Fibroblast of villous mesenchyme (primary cell): ENCODE measurements around the gene SLC16A1. TPM values are rescaled to one million over a fixed set of nuclear protein-coding genes. Genes with fewer than 3 reads are reported as not detected.
"Not testable (repeated sequence)": the region's sequence is repeated elsewhere in the genome, so short reads cannot be mapped to it uniquely, and the experiment has no call there.

ENCODE experiments used
- DNase-seq: peaks from one replicate; pipeline ENCODE4 v3.0.0-alpha.2; 2010; ENCODE audit warnings: low read depth
- H3K4me3 ChIP-seq: 2 replicates; pipeline ENCODE4 v1.5.1; 2011; ENCODE audit warnings: low read depth, mild to moderate bottlenecking, low read length
- CTCF ChIP-seq: IDR thresholded peaks from 2 replicates; pipeline ENCODE4 v1.5.1; 2012; ENCODE audit warnings: low read depth, mild to moderate bottlenecking, low read length; ENCODE audit not compliant: insufficient read depth
- total RNA-seq: library from RNA; depleted of rRNA; stranded (reverse); fragments of >200 nt; gene quantifications from 2 replicates; pipeline ENCODE4 v1.2.3, GENCODE V29; 2012

SLC16A1 gene
- total RNA-seq, 1 donor: 129 TPM

DNA sequence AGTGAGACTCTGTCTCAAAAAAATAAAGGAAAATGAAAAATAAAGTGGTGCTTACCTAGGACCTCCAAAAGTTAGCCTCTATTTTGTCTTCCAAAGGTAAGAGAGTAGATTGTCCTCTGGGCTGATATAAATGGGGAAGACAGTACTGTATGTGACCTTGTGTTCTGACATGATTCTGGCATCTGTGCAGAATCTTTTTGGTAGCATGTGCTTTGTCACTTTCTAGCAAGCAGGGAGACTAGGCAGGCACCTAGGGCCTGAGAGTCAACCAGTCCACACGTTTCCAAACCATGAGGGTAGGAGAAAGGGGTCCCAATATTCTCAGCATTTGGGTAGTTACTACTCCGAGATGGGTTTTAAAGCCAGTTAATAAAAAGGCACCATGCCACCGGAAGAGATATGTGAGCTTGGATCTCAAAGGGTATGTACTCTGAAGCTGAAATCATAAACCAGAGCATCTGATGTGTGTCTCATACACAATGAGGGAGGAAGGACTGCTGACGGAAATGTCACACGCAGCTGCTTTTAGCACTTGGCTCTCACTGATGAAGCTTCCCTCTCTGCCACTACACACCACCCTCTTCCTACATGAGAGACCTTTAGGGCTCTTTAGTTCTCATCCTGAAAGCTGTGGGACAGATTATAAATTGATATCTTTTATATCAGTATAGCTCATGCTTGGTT is 27.0 kb upstream of the SLC16A1 start:
- H3K4me3 ChIP-seq: no peak overlapping the region
- TF ChIP-seq CTCF: no peak
- DNase-seq: no peak

DNA sequence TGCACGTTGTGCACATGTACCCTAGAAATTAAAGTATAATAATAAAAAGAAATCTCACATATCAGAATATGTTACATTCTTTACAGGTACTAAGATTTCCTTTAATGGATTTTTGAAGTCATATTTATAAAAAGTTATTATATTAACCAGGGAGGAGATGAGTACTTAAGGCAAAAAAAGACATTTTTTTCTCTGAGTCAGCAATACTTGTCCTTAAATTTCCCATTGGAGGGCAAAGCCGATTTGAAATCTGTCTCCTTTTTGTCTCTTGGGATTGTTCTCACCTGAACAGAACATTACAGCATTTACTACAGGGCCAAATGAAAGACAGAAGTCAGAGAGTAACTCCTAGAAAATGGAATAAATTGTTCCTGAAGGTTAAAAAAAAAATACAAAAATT is 26.3 kb upstream of the SLC16A1 start:
- DNase-seq: no peak
- no peak for TF ChIP-seq CTCF
- no peak overlapping the region for H3K4me3 ChIP-seq

- not testable (repeated sequence) for H3K4me3 ChIP-seq, DNase-seq
Observed at GRCh38 chr1:112981834-112982233, 25.8 kb upstream of the SLC16A1 start.

GRCh38 chr1:112981426-112981825 is 25.4 kb upstream of the SLC16A1 start:
- H3K4me3 ChIP-seq: no peak overlapping the region
- no peak for DNase-seq

DNA sequence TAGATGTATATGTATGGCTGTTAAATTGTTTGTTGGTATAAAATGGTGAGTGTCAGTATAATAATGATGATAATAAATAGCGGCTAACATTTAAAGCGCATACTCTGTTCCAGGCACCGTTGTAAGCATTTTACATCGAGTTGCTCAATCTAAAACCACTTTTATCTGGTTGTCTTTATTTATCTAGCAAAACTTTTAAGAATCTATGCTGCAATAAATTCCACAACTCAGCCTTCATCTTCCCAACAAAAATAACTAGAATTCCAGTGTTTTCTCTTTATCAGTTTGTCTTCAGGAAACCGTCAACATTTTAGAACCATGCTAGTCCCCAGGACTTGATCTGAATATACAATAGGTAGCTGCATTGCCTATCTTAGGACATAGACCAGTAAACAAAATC is 19.3 kb upstream of the SLC16A1 start:
- TF ChIP-seq CTCF: no peak
- DNase-seq: peak; percentile 59
- H3K4me3 ChIP-seq: no peak overlapping the region

More at GRCh38 chr1:112981426-112981825, 25.4 kb upstream of the SLC16A1 start:
- TF ChIP-seq CTCF: no peak

DNA sequence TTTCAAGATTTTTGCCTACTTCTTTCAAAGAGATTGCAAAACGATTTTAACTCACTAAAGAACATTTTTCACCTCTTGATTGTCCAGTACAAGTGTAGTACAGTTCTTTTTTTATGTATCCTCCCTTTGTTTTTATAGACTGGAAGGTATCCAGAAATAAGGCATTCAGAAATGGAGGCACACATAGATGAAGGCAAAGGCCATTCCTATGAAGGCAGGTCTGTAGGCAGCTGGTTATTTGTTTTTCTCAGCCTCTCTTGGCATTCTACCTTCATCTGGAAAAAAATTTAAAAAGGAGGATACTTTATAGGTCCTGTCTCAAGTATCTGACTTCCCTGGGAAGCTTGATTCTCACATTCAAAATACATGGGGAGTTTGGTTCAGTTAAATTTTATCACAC is 18.6 kb upstream of the SLC16A1 start:
- no peak for TF ChIP-seq CTCF
- DNase-seq: no peak
- no peak overlapping the region for H3K4me3 ChIP-seq

DNA sequence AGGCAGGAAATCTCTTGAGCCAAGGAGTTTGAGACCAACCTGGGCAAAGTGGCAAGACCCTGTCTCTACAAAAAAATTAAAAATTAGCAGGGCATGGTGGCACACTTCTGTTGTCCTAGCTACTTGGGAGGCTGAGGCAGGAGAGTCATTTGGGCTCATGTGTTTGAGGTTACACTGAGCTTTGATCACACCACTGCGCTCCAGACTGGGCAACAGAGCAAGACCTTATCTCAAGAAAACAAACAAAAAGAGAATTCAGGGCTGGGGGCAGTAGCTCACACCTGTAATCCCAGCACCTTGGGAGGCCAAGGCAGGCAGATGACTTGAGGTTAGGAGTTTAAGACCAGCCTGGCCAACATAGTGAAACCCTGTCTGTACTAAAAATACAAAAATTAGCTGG is 17.8 kb upstream of the SLC16A1 start:
- H3K4me3 ChIP-seq: no peak overlapping the region
- no peak for TF ChIP-seq CTCF
- DNase-seq: no peak
